ENCODE measurements around the gene ID2. TPM values are rescaled to one million over a fixed set of nuclear protein-coding genes. Genes with fewer than 3 reads are reported as not detected.
A peak's percentile ranks its signal among the peaks of the same experiment; 100 is the strongest.

The ID2 gene
- total RNA-seq, 1 donor from 2014 or later = 310 TPM

- no peak for TF ChIP-seq CTCF (conservative IDR thresholded peaks at IDR 0.05)
- no peaks in the 10 kb centered on the region for H3K36me3 Mint-ChIP-seq
- no peak for DNase-seq (ENCODE audit: extremely low spot score, unreplicated experiment)
- H3K4me3 Mint-ChIP-seq = no peak overlapping the region
- H3K9me3 Mint-ChIP-seq = no peaks in the 10 kb centered on the region
- peak overlapping the region; percentile 46 for H3K27ac Mint-ChIP-seq
- no peaks in the 10 kb centered on the region for H3K27me3 Mint-ChIP-seq
- H3K4me1 Mint-ChIP-seq (ENCODE audit: unreplicated experiment) = peaks cover 57% of the 10 kb centered on the region
Measured at GRCh38 chr2:8641301-8641965, 40.4 kb upstream of the ID2 start.

GRCh38 chr2:8642366-8643068 lies 39.3 kb upstream of the ID2 start:
- H3K9me3 Mint-ChIP-seq = no peaks in the 10 kb centered on the region
- no peaks in the 10 kb centered on the region for H3K27me3 Mint-ChIP-seq
- no peak for DNase-seq (ENCODE audit: extremely low spot score, unreplicated experiment)
- TF ChIP-seq CTCF (conservative IDR thresholded peaks at IDR 0.05) = no peak
- no peak overlapping the region for H3K27ac Mint-ChIP-seq
- peaks cover 46% of the 10 kb centered on the region for H3K4me1 Mint-ChIP-seq (ENCODE audit: unreplicated experiment)
- no peak overlapping the region for H3K4me3 Mint-ChIP-seq
- no peaks in the 10 kb centered on the region for H3K36me3 Mint-ChIP-seq

GRCh38 chr2:8643250-8643995 lies 38.4 kb upstream of the ID2 start:
- no peak for TF ChIP-seq CTCF (conservative IDR thresholded peaks at IDR 0.05)
- no peak for DNase-seq (ENCODE audit: extremely low spot score, unreplicated experiment)
- no peak overlapping the region for H3K27ac Mint-ChIP-seq
- H3K4me1 Mint-ChIP-seq (ENCODE audit: unreplicated experiment) = peaks cover 38% of the 10 kb centered on the region
- H3K27me3 Mint-ChIP-seq = no peaks in the 10 kb centered on the region
- no peaks in the 10 kb centered on the region for H3K36me3 Mint-ChIP-seq
- no peak overlapping the region for H3K4me3 Mint-ChIP-seq
- no peaks in the 10 kb centered on the region for H3K9me3 Mint-ChIP-seq

GRCh38 chr2:8643996-8644356 lies 37.9 kb upstream of the ID2 start:
- Mint-ChIP-seq H3K27ac (no peak overlapping the region), H3K36me3 (no peaks in the 10 kb centered on the region), H3K27me3 (no peaks in the 10 kb centered on the region), H3K9me3 (no peaks in the 10 kb centered on the region), H3K4me1 (ENCODE audit: unreplicated experiment) (peaks cover 33% of the 10 kb centered on the region), H3K4me3 (no peak overlapping the region)
- no peak for DNase-seq (ENCODE audit: extremely low spot score, unreplicated experiment)
- no peak for TF ChIP-seq CTCF (conservative IDR thresholded peaks at IDR 0.05)

GRCh38 chr2:8644605-8645175 lies 37.2 kb upstream of the ID2 start:
- H3K36me3 Mint-ChIP-seq = no peaks in the 10 kb centered on the region
- H3K4me3 Mint-ChIP-seq = no peak overlapping the region
- no peak overlapping the region for H3K27ac Mint-ChIP-seq
- no peak for TF ChIP-seq CTCF (conservative IDR thresholded peaks at IDR 0.05)
- no peaks in the 10 kb centered on the region for H3K27me3 Mint-ChIP-seq
- H3K9me3 Mint-ChIP-seq = no peaks in the 10 kb centered on the region
- H3K4me1 Mint-ChIP-seq (ENCODE audit: unreplicated experiment) = peaks cover 33% of the 10 kb centered on the region
- no peak for DNase-seq (ENCODE audit: extremely low spot score, unreplicated experiment)

Measured in type B pancreatic cell (in vitro differentiated cells).